IMR-90 (cell line): Measurements from ENCODE around the gene FBXW2. TPM values are rescaled to one million over a fixed set of nuclear protein-coding genes. Genes with fewer than 3 reads are reported as not detected.

Source experiments
- ATAC-seq: fragments of 200-7000 bp; cut with Tn5 transposase; 2 replicates; pipeline ENCODE4 v1.9.1; 2020; ENCODE audit warnings: low read depth, mild to moderate bottlenecking, moderate library complexity
- BruUV-seq: library from RNA; stranded (reverse); fragments of 400-500 nt; replicated peaks from 2 replicates; lab custom pipeline; 2021; lab: Mats Ljungman, UMichigan
- CTCF ChIA-PET: fragments of 300-600 bp; formaldehyde crosslinking; extraction: SDS; loops from one replicate; lab custom pipeline; 2021; ENCODE audit warnings: antibody characterized with exemption; lab: Yijun Ruan, JAX
- POLR2A ChIA-PET: fragments of 300-600 bp; sonication (Branson Sonifier 250); formaldehyde crosslinking; loops from one replicate; lab custom pipeline; 2022; ENCODE audit warnings: antibody characterized with exemption; ENCODE audit not compliant: unreplicated experiment; lab: Charles Lee
- DNase-seq: peaks from one replicate; pipeline ENCODE4 v3.0.0; 2013
- H2AFZ ChIP-seq: replicated peaks from 2 replicates; pipeline ENCODE3; 2013; ENCODE audit warnings: low read length, mild to moderate bottlenecking; ENCODE audit not compliant: poor library complexity
- H2AK5ac ChIP-seq: 2 replicates; pipeline ENCODE4 v1.6.1; 2013; ENCODE audit warnings: low read depth, low read length, inconsistent platforms
- H2AK9ac ChIP-seq: replicated peaks from 2 replicates; pipeline ENCODE3; 2013; ENCODE audit warnings: mild to moderate bottlenecking, low read depth, low read length, moderate library complexity; ENCODE audit not compliant: poor library complexity
- H2BK120ac ChIP-seq: 2 replicates; pipeline ENCODE4 v1.6.1; 2013; ENCODE audit warnings: low read depth, low read length, inconsistent platforms
- H2BK15ac ChIP-seq: 3 replicates; pipeline ENCODE4 v1.6.1; 2013; ENCODE audit warnings: low read depth, low read length, inconsistent platforms
- H2BK20ac ChIP-seq: 2 replicates; pipeline ENCODE4 v1.6.1; 2013; ENCODE audit warnings: low read depth, mild to moderate bottlenecking, inconsistent platforms, low read length, moderate library complexity
- H2BK5ac ChIP-seq: 2 replicates; pipeline ENCODE4 v1.6.1; 2013; ENCODE audit warnings: mild to moderate bottlenecking, low read depth, low read length, inconsistent platforms; ENCODE audit not compliant: poor library complexity, severe bottlenecking
- H3K14ac ChIP-seq: replicated peaks from 2 replicates; pipeline ENCODE4 v1.6.1; 2013; ENCODE audit warnings: low read depth, low read length, inconsistent platforms
- H3K18ac ChIP-seq: 2 replicates; pipeline ENCODE4 v1.6.1; 2013; ENCODE audit warnings: low read depth, low read length, control low read depth
- H3K23ac ChIP-seq: 2 replicates; pipeline ENCODE4 v1.6.1; 2013; ENCODE audit warnings: low read depth, low read length, inconsistent platforms
- H3K27ac ChIP-seq: 2 replicates; pipeline ENCODE4 v1.5.1; 2013; ENCODE audit warnings: mild to moderate bottlenecking, control low read depth, low read length; ENCODE audit not compliant: insufficient read depth
- H3K27me3 ChIP-seq: 2 replicates; pipeline ENCODE4 v1.6.1; 2013; ENCODE audit warnings: low read length; ENCODE audit not compliant: control insufficient read depth, insufficient read depth
- H3K36me3 ChIP-seq: 2 replicates; pipeline ENCODE4 v1.6.1; 2013; ENCODE audit warnings: low read length, mixed read lengths; ENCODE audit not compliant: control insufficient read depth, insufficient read depth
- H3K4ac ChIP-seq: 2 replicates; pipeline ENCODE4 v1.6.1; 2013; ENCODE audit warnings: low read depth, low read length, inconsistent platforms
- H3K4me1 ChIP-seq: 2 replicates; pipeline ENCODE4 v1.6.1; 2013; ENCODE audit warnings: low read length, mixed read lengths; ENCODE audit not compliant: control insufficient read depth, insufficient read depth
- H3K4me2 ChIP-seq: 2 replicates; pipeline ENCODE4 v1.6.1; 2013; ENCODE audit warnings: low read depth, mild to moderate bottlenecking, control low read depth, low read length, moderate library complexity
- H3K4me3 ChIP-seq: 2 replicates; pipeline ENCODE4 v1.5.1; 2013; ENCODE audit warnings: low read depth, mild to moderate bottlenecking, control low read depth, low read length, moderate library complexity; ENCODE audit not compliant: insufficient read depth
- H3K56ac ChIP-seq: 2 replicates; pipeline ENCODE4 v1.6.1; 2013; ENCODE audit warnings: low read length, inconsistent platforms; ENCODE audit not compliant: insufficient read depth; ENCODE audit errors: extremely low read depth
- H3K79me1 ChIP-seq, 2 experiments: 2 replicates each; pipeline ENCODE4 v1.6.1; 2013; ENCODE audit warnings: low read length in 2 of 2, inconsistent platforms in 1 of 2, low read depth in 1 of 2
- H3K9ac ChIP-seq: 2 replicates; pipeline ENCODE4 v1.6.1; 2013; ENCODE audit warnings: low read depth, low read length, control low read depth
- H3K9me1 ChIP-seq: 2 replicates; pipeline ENCODE4 v1.6.1; 2013; ENCODE audit warnings: low read length, inconsistent platforms; ENCODE audit not compliant: insufficient read depth
- H3K9me3 ChIP-seq: 2 replicates; pipeline ENCODE4 v1.6.1; 2013; ENCODE audit warnings: low read length; ENCODE audit not compliant: control insufficient read depth, insufficient read depth
- H4K20me1 ChIP-seq: 2 replicates; pipeline ENCODE4 v1.6.1; 2013; ENCODE audit warnings: low read length, inconsistent platforms; ENCODE audit not compliant: insufficient read depth
- H4K5ac ChIP-seq: 2 replicates; pipeline ENCODE4 v1.6.1; 2013; ENCODE audit warnings: mild to moderate bottlenecking, low read depth, low read length, control low read depth
- H4K8ac ChIP-seq, 2 experiments: 2 replicates each; pipeline ENCODE4 v1.6.1; 2013; ENCODE audit warnings: low read depth in 2 of 2, low read length in 2 of 2, control low read depth in 1 of 2, inconsistent platforms in 1 of 2
- H4K91ac ChIP-seq: 2 replicates; pipeline ENCODE4 v1.6.1; 2013; ENCODE audit warnings: low read depth, low read length, inconsistent platforms; ENCODE audit not compliant: insufficient read depth
- BHLHE40 ChIP-seq: fragments of 150-350 bp; IDR thresholded peaks from 2 replicates; pipeline ENCODE4 v1.6.1; 2016; ENCODE audit warnings: mild to moderate bottlenecking, low read depth, low read length
- CEBPB ChIP-seq: IDR thresholded peaks from 2 replicates; pipeline ENCODE4 v1.6.1; 2012; ENCODE audit warnings: low read depth, low read length, improper control_type of control experiment
- CHD1 ChIP-seq: IDR thresholded peaks from 2 replicates; pipeline ENCODE4 v1.6.1; 2012; ENCODE audit warnings: low read depth, low read length, improper control_type of control experiment
- CTCF ChIP-seq: conservative IDR thresholded peaks from 2 replicates; pipeline ENCODE4 v1.5.1; 2012; ENCODE audit warnings: mild to moderate bottlenecking, low read depth, low read length, improper control_type of control experiment
- ELK1 ChIP-seq: fragments of 150-350 bp; IDR thresholded peaks from 2 replicates; pipeline ENCODE4 v1.6.1; 2016; ENCODE audit warnings: low read depth, mild to moderate bottlenecking, low read length, moderate library complexity, borderline replicate concordance
- FOS ChIP-seq: fragments of 150-350 bp; IDR thresholded peaks from 2 replicates; pipeline ENCODE4 v1.6.1; 2016; ENCODE audit warnings: low read depth, low read length
- MAFK ChIP-seq: IDR thresholded peaks from 2 replicates; pipeline ENCODE4 v1.6.1; 2012; ENCODE audit warnings: low read depth, low read length, improper control_type of control experiment
- MAZ ChIP-seq: IDR thresholded peaks from 2 replicates; pipeline ENCODE4 v1.6.1; 2012; ENCODE audit warnings: low read depth, mild to moderate bottlenecking, low read length, improper control_type of control experiment, moderate library complexity, borderline replicate concordance
- MXI1 ChIP-seq: IDR thresholded peaks from 2 replicates; pipeline ENCODE4 v1.6.1; 2012; ENCODE audit warnings: low read depth, mild to moderate bottlenecking, low read length, moderate library complexity, borderline replicate concordance
- NFE2L2 ChIP-seq: fragments of 150-350 bp; IDR thresholded peaks from 2 replicates; pipeline ENCODE4 v1.6.1; 2016; ENCODE audit warnings: low read depth, mild to moderate bottlenecking, low read length
- POLR2A ChIP-seq: IDR thresholded peaks from 2 replicates; pipeline ENCODE4 v1.6.1; 2012; ENCODE audit warnings: mild to moderate bottlenecking, low read depth, low read length
- RAD21 ChIP-seq: IDR thresholded peaks from 2 replicates; pipeline ENCODE4 v1.6.1; 2012; ENCODE audit warnings: low read length, improper control_type of control experiment
- RCOR1 ChIP-seq: IDR thresholded peaks from 2 replicates; pipeline ENCODE4 v1.6.1; 2012; ENCODE audit warnings: mild to moderate bottlenecking, low read length, improper control_type of control experiment; ENCODE audit not compliant: insufficient replicate concordance
- RFX5 ChIP-seq: IDR thresholded peaks from 2 replicates; pipeline ENCODE4 v1.8.0; 2012; ENCODE audit warnings: low read depth, mild to moderate bottlenecking, low read length, moderate library complexity
- SMC3 ChIP-seq: fragments of 150-350 bp; IDR thresholded peaks from 2 replicates; pipeline ENCODE4 v1.6.1; 2016; ENCODE audit warnings: low read depth, mild to moderate bottlenecking, antibody characterized with exemption, low read length, moderate library complexity
- USF2 ChIP-seq: fragments of 150-350 bp; IDR thresholded peaks from 2 replicates; pipeline ENCODE4 v1.6.1; 2017; ENCODE audit warnings: mild to moderate bottlenecking, antibody characterized with exemption, low read length, low read depth
- dilution Hi-C: fragments of 300-500 bp; cut with HindIII; formaldehyde crosslinking; loops from one replicate; pipeline ENCODE4 v1.14.3; 2018; ENCODE audit warnings: low sequenced_read_pairs; ENCODE audit not compliant: unreplicated experiment
- in situ Hi-C: fragments of 300-500 bp; cut with MboI; formaldehyde crosslinking; loops from 3 replicates; pipeline ENCODE4 v1.14.3; 2019; ENCODE audit warnings: low sequenced_read_pairs, inconsistent platforms, mixed read lengths
- intact Hi-C: fragments of 100-400 bp; cut with micrococcal nuclease; formaldehyde crosslinking; loops from 2 replicates; pipeline ENCODE4 v1.10.0; 2022
- polyA plus RNA-seq, 3 experiments: library from polyadenylated mRNA; depleted of rRNA; stranded (reverse); fragments of >200 nt; gene quantifications; 2 replicates each; pipeline ENCODE4 v1.2.3, GENCODE V29; 2012; ENCODE audit warnings: low replicate concordance in 1 of 3
- total RNA-seq: library from RNA; depleted of rRNA; stranded (reverse); fragments of >200 nt; gene quantifications from 2 replicates; pipeline ENCODE4 v1.2.3, GENCODE V29; 2012

Gene FBXW2
- total and polyA plus RNA-seq, 2 of the 4 experiments (the other 2 are of a cell fraction): 27.1 to 43.5 TPM

GRCh38 chr9:120779227-120779626 lies 14.0 kb downstream of the FBXW2 start:
- 0 out of 2 replicates have a peak, but pooled peaks cover under 1% of the 10 kb centered on the region for H3K4me1 ChIP-seq
- intact Hi-C loops (no loop called here), dilution Hi-C loops (no loop called here), in situ Hi-C loops (no loop called here)
- H3K36me3 ChIP-seq: peaks cover 14% of the 10 kb centered on the region
- H2BK120ac ChIP-seq: no peak overlapping the region
- no peak overlapping the region for H2BK5ac ChIP-seq
- H3K9me3 ChIP-seq: no peaks in the 10 kb centered on the region
- peaks cover 6% of the 10 kb centered on the region for H3K9me1 ChIP-seq
- DNase-seq (no peak), ATAC-seq (no peak)
- no peak overlapping the region for H4K5ac ChIP-seq
- H3K4ac ChIP-seq: no peak overlapping the region
- no peak overlapping the region for H2AK9ac ChIP-seq
- no peak overlapping the region for H2AK5ac ChIP-seq
- no TSS peak for BruUV-seq
- no peak overlapping the region for H3K27ac ChIP-seq
- no peak overlapping the region for H3K4me2 ChIP-seq
- H4K91ac ChIP-seq: no peak overlapping the region
- no peak overlapping the region for H3K56ac ChIP-seq
- no peak overlapping the region for H4K8ac ChIP-seq
- no peaks in the 10 kb centered on the region for H3K27me3 ChIP-seq
- peaks cover 5% of the 10 kb centered on the region; the same call in 1 of the 2 replicates for H4K20me1 ChIP-seq
- no peak overlapping the region for H3K18ac ChIP-seq
- H2BK15ac ChIP-seq: no peak overlapping the region
- H2BK20ac ChIP-seq: no peak overlapping the region
- H3K14ac ChIP-seq: no peak overlapping the region
- no peak overlapping the region for H3K4me3 ChIP-seq
- H3K23ac ChIP-seq: no peak overlapping the region
- POLR2A ChIA-PET: no interaction called here
- no peak overlapping the region for H2AFZ ChIP-seq
- H3K79me1 ChIP-seq: peaks cover 40 to 53% of the 10 kb centered on the region in 2 experiments
- CTCF ChIA-PET: interaction anchor here (0.7 to 2.1 kb wide), 2 partner anchors 12 to 492 kb away, joined by 3 to 7 read pairs; no protein-coding TSS in a partner anchor
- no peak overlapping the region for H3K9ac ChIP-seq
- no peak for TF ChIP-seq CTCF
- TF ChIP-seq RAD21: no peak
- TF ChIP-seq RFX5: no peak
- TF ChIP-seq MAFK: no peak
- no peak for TF ChIP-seq NFE2L2
- no peak for TF ChIP-seq MAZ
- TF ChIP-seq ELK1: no peak
- TF ChIP-seq FOS: no peak
- TF ChIP-seq BHLHE40: no peak
- TF ChIP-seq POLR2A: no peak
- TF ChIP-seq CEBPB: no peak
- no peak for TF ChIP-seq SMC3
- no peak for TF ChIP-seq RCOR1
- no peak for TF ChIP-seq USF2
- no peak for TF ChIP-seq CHD1
- no peak for TF ChIP-seq MXI1
